T-helper 1 cell treated with Interleukin-12 subunit alpha and Interleukin-12 subunit beta and Interleukin-4 antibody, amounts not matched to agents 30 ng/mL and 1 ng/mL, for 36 hours (primary cell): ENCODE measurements around the gene FLRT2. TPM values are rescaled to one million over a fixed set of nuclear protein-coding genes. Genes with fewer than 3 reads are reported as not detected.

Experiments
- intact Hi-C: fragments of 100-400 bp; cut with micrococcal nuclease; formaldehyde crosslinking; loops from one replicate; pipeline ENCODE4 v1.15.1; 2024
- total RNA-seq: library from RNA; stranded (reverse); gene quantifications from 2 replicates; pipeline ENCODE4 v1.2.3, GENCODE V29; 2022

The FLRT2 gene
- total RNA-seq, 1 donor from 2014 or later, result not detected

DNA sequence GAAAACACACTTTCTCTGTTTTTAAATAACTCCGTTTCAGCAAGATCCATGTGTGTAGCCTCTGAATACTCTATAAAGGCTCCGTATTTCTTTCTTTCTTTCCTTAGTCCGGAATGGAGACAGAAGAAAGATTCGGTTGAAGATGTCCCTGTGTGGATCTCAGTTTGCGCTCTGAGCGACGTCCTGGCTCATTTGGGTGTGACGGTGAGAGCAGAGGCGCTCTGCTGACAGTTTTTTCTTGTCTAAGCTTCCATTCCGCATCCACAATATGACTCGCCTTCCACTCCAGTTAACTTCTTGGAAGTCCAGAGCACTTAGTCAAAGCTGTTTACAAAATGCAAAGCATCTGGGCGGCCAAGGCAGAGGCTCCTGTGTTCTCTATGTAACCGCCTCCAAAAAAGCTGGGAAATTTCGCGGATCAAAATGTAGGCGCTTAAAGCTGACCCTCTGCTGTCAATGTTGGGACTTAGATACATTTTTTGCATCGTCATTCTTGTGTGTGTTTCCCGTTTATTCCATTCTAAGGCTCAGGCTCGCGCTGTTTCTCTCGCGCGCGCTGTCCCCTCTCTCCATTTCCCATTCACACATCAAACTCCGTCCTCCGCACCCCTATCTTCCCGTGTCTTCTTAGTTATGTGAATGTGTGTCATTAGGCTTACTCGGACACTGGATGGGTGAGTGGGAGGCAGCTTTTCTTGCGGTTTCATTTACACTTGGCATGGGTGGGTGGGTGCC, 880 bp upstream of the FLRT2 start:
- intact Hi-C loops, result no loop called here

- intact Hi-C loops, result no loop called here
Measured at GRCh38 chr14:85530626-85531025, 682 bp downstream of the FLRT2 start.

DNA sequence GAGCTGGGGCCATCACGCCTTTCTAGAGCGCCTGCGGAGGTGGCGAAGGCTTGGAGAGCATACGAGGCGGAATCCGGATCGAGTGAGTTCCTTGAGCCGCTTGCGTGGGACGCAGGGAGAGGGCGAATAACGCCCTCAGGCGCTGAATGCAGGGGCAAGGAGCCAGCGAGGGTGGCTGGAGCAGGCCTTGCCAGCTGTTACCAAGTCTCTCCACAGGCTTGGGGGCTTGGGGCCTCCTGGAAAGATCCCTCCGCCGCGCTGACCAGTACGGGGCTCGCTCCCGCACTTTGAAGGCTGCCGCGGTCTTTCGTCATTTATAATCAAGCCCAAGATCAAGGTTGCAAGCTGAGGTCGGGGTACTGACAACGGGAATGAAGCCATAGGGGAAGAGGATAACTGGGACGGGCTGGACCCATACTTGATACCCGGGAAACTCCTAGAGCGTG, 1.2 kb downstream of the FLRT2 start:
- intact Hi-C loops, result no loop called here

DNA sequence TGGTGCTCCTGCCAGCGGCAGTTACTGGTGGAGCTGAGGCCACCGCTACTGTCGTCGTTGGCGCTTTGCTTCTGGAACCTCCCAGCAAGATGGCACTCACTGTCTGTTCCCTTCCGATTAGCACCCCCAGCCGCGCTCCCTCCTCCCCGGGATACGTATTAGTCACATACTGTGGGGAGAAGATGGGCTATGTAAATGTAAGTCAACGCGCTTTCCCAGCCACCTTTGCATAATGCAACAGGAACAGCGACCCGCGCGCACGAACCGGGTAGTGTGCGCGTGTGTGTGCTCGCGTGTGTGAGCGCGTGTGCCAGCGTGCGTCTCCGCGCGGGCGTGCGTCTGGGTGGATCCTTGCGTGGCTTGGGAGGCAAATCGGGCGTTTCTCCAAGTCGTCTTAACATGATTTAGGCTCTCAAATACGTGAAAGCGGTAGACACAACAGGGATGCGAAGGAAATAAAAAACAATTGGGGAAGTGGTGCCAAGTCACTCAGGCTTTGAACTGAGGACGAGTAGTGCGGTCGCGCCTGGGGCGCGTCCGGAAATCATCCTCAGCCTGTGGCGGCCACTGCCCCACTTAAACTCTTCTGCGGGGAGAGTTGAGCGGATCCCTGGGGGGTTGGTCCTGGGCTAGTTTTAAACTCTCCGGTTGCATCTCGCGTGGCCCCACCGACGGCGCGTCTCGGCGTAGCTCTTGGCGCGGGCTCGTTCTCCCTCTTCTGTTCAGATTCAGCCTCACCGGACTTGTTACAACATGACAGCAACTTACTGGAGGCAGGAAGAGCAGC, 1.8 kb downstream of the FLRT2 start:
- intact Hi-C loops, result no loop called here

GRCh38 chr14:85532374-85533022, 2.6 kb downstream of the FLRT2 start:
- intact Hi-C loops, result no loop called here

- intact Hi-C loops, result no loop called here
Measured at GRCh38 chr14:85533023-85533860, 3.3 kb downstream of the FLRT2 start.

DNA sequence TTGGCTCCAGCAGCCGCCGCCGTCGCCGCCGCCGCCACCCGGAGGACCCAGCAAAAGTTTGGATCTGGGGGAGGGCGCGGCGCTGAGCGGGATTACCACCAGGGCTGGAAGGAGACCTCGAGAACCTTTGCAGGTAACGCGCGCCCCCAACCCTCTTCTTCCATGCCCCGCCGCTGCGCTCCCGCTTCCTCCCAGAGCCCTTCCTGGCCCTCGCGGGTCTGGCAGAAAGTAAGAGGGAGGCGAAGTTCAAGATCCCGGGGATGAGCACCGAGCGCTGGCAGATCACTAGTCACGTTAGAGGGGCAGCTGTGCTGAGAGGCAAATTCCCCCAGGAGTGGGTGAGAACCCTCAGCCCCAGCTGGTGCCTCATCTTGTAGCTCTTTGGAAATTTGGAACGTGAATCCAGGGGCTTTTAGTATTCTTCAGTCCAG, 3.9 kb downstream of the FLRT2 start:
- intact Hi-C loops, result no loop called here

GRCh38 chr14:85534458-85535293, 4.7 kb downstream of the FLRT2 start:
- intact Hi-C loops, result no loop called here

DNA sequence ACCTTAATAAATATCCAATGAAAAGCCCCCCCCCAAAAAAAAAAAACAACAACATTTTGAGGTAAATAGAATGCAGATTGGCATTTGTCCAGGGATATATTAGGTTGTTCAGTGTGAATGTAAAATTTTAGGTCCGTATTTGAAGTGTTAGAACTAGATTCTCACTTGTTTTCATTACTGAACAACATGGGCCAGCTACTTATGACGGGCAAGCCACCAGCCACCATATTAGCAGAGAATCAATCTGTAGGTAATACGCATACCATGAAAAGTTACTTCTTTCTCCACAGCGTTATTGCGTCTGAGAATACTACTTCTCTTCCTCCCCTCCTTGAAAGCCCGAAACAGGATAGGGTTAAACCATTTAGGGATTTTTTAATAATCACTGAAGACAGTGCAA, 5.4 kb downstream of the FLRT2 start:
- intact Hi-C loops, result no loop called here

- intact Hi-C loops, result no loop called here
Measured at GRCh38 chr14:85535991-85536832, 6.3 kb downstream of the FLRT2 start.

GRCh38 chr14:85536833-85537190, 6.9 kb downstream of the FLRT2 start:
- intact Hi-C loops, result no loop called here

- intact Hi-C loops, result no loop called here
Measured at GRCh38 chr14:85537526-85537925, 7.6 kb downstream of the FLRT2 start.

GRCh38 chr14:85538636-85539035, 8.7 kb downstream of the FLRT2 start:
- intact Hi-C loops, result no loop called here

DNA sequence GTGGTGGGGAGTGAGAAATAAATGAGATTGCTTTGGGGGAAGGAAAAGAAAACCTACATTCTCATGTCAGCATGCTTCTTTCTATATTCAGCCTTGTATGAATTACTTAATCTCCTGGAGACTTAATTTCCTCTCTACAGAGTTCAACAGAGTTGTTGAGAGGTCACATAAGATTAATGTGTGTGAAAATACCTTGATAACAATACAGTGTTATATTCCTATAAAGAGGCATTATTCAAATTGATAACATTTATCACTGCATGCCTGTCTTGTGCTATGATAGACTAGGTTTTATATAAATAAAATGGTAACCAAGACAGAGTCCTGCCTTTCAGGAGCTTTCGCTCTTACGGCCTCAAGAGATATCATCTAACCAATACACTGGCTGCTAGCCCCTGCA, 9.6 kb downstream of the FLRT2 start:
- intact Hi-C loops, result no loop called here

DNA sequence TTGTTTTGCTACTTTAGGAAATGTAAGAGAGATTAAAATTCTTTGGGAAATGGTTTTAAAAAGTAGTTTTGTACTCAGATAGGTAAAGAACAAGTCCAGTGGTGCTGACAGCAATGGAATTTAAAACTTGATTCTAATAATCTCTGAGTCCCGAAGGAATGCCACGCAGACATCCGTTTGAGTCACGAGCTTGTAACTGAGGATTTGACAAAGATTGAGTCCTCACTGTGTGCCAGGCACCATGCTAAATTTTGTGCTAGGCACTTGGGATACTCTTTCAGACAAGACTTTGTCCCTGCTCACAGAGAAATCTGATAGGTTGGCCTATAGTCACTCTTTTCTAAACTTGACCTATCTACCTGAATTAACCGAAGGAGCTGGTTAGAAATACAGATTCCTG, 12.7 kb downstream of the FLRT2 start:
- intact Hi-C loops, result no loop called here

GRCh38 chr14:85545738-85546137, 15.8 kb downstream of the FLRT2 start:
- intact Hi-C loops, result no loop called here

DNA sequence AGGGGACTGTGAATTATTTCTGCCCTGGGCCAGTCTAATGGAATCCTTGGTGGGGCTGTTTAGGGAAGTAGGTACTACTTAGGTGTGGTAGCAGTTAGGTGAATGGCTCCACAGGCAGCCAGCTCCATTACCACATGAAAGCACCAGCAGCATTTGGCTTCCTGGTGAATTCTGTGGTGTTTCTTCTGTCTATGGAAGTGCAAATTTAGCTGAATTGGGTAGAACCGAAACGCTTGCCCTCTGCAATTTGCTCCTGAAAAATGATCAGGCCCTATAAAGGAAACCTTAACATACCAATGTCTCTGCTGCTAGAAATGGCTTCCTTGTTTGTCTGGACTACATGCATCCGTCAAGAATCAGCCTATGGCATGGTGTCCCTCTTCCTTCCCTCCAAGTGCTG, 16.4 kb downstream of the FLRT2 start:
- intact Hi-C loops, result no loop called here

- intact Hi-C loops, result no loop called here
Measured at GRCh38 chr14:85549697-85550096, 19.8 kb downstream of the FLRT2 start.

GRCh38 chr14:85554106-85554505, 24.2 kb downstream of the FLRT2 start:
- intact Hi-C loops, result no loop called here

- intact Hi-C loops, result no loop called here
Measured at GRCh38 chr14:85556267-85556666, 26.3 kb downstream of the FLRT2 start.
